ENCODE data around the gene DMRTA2. TPM values are rescaled to one million over a fixed set of nuclear protein-coding genes. Genes with fewer than 3 reads are reported as not detected.

Gene DMRTA2
- total RNA-seq, 2 donors from 2014 or later: 0.28 to 0.41 TPM

- Histone ChIP-seq H3K4me3 (no peak overlapping the region), H3K27me3 (replicated peaks; ENCODE audit: insufficient read depth) (no peaks in the 10 kb centered on the region)
- no peak for TF ChIP-seq CTCF (IDR thresholded peaks at IDR 0.05)
Measured at GRCh38 chr1:50438945-50439344, 15.7 kb upstream of the DMRTA2 start.

GRCh38 chr1:50436489-50436888, 13.2 kb upstream of the DMRTA2 start:
- Histone ChIP-seq H3K4me1 (ENCODE audit: control insufficient read depth in 1 of 2, low read depth in 2 of 2) (no peaks in the 10 kb centered on the region), H3K27me3 (replicated peaks; ENCODE audit: insufficient read depth) (no peaks in the 10 kb centered on the region), H3K27ac (no peak overlapping the region), H3K9me3 (no peaks in the 10 kb centered on the region), H3K4me3 (no peak overlapping the region), H3K36me3 (no peaks in the 10 kb centered on the region)
- ATAC-seq (ENCODE audit: insufficient number of reproducible peaks, low FRiP score, low read depth) (no peak), DNase-seq (ENCODE audit: low spot score) (no peak)
- no peak for TF ChIP-seq CTCF (IDR thresholded peaks at IDR 0.05)

More at GRCh38 chr1:50438945-50439344, 15.7 kb upstream of the DMRTA2 start:
- H3K4me1 ChIP-seq (ENCODE audit: control insufficient read depth in 1 of 2, low read depth in 2 of 2): no peaks in the 10 kb centered on the region
- H3K9me3 ChIP-seq: no peaks in the 10 kb centered on the region
- no peak for ATAC-seq (ENCODE audit: insufficient number of reproducible peaks, low FRiP score, low read depth)
- H3K36me3 ChIP-seq: no peaks in the 10 kb centered on the region
- DNase-seq (ENCODE audit: low spot score): no peak
- no peak overlapping the region for H3K27ac ChIP-seq

- Histone ChIP-seq H3K9me3 (no peaks in the 10 kb centered on the region), H3K27ac (no peak overlapping the region), H3K27me3 (replicated peaks; ENCODE audit: insufficient read depth) (peaks cover 46% of the 10 kb centered on the region), H3K36me3 (no peaks in the 10 kb centered on the region), H3K4me1 (ENCODE audit: control insufficient read depth in 1 of 2, low read depth in 2 of 2) (peaks cover under 1 to 22% of the 10 kb centered on the region in 2 donors), H3K4me3 (no peak overlapping the region)
- no peak for ATAC-seq (ENCODE audit: insufficient number of reproducible peaks, low FRiP score, low read depth)
- no peak for TF ChIP-seq CTCF (IDR thresholded peaks at IDR 0.05)
- no peak for DNase-seq (ENCODE audit: low spot score)
Measured at GRCh38 chr1:50430010-50430405, 6.8 kb upstream of the DMRTA2 start.

- DNase-seq (ENCODE audit: low spot score) (no peak), ATAC-seq (ENCODE audit: insufficient number of reproducible peaks, low FRiP score, low read depth) (no peak)
- Histone ChIP-seq H3K4me3 (no peak overlapping the region), H3K9me3 (no peaks in the 10 kb centered on the region), H3K27me3 (replicated peaks; ENCODE audit: insufficient read depth) (peaks cover 63% of the 10 kb centered on the region), H3K36me3 (no peaks in the 10 kb centered on the region), H3K4me1 (ENCODE audit: control insufficient read depth in 1 of 2, low read depth in 2 of 2) (peaks cover 12 to 41% of the 10 kb centered on the region in 2 donors), H3K27ac (no peak overlapping the region)
- no peak for TF ChIP-seq CTCF (IDR thresholded peaks at IDR 0.05)
Measured at GRCh38 chr1:50427818-50428779, 4.9 kb upstream of the DMRTA2 start.

- no peak overlapping the region for H3K4me3 ChIP-seq
- no peaks in the 10 kb centered on the region for H3K9me3 ChIP-seq
- peaks cover 13 to 48% of the 10 kb centered on the region in 2 donors for H3K4me1 ChIP-seq (ENCODE audit: control insufficient read depth in 1 of 2, low read depth in 2 of 2)
- DNase-seq (ENCODE audit: low spot score) (no peak), ATAC-seq (ENCODE audit: insufficient number of reproducible peaks, low FRiP score, low read depth) (no peak)
- no peak for TF ChIP-seq CTCF (IDR thresholded peaks at IDR 0.05)
- H3K36me3 ChIP-seq: no peaks in the 10 kb centered on the region
- H3K27ac ChIP-seq: no peak overlapping the region
- peaks cover 72% of the 10 kb centered on the region for H3K27me3 ChIP-seq (replicated peaks; ENCODE audit: insufficient read depth)
Measured at GRCh38 chr1:50427086-50427817, 4.0 kb upstream of the DMRTA2 start.
